ENCODE measurements around the gene MMP2. TPM values are rescaled to one million over a fixed set of nuclear protein-coding genes. Genes with fewer than 3 reads are reported as not detected.

Gene MMP2
- total RNA-seq: 100 to 1,000 TPM; 131 to 136 TPM

GRCh38 chr16:55478827-55479429, at the start of gene MMP2:
TSS of gene MMP2 (plus strand) at chr16:55479198. CDS start at chr16:55479480, 282 bp downstream.
- Histone ChIP-seq H3K27ac (peak within 1 kb of the TSS; percentile 72 to 83), H3K36me3 (peaks cover 12% of the 10 kb centered on the region), H3K4me3 (peak within 1 kb of the TSS; percentile 59 to 62), H3K4me1 (peaks cover 0 to 38% of the 10 kb centered on the region in 2 donors), H3K27me3 (no peaks in the 10 kb centered on the region), H3K9me3 (no peaks in the 10 kb centered on the region)
- TF ChIP-seq CTCF (IDR thresholded peaks at IDR 0.05): no peak
- peak; percentile 84 for DNase-seq (ENCODE audit: low spot score)

- H3K4me1 ChIP-seq: no peaks in the 10 kb centered on the region
- no peak for TF ChIP-seq CTCF (IDR thresholded peaks at IDR 0.05)
- no peak overlapping the region for H3K4me3 ChIP-seq
- DNase-seq (ENCODE audit: low spot score): no peak
- no peaks in the 10 kb centered on the region for H3K9me3 ChIP-seq
- no peaks in the 10 kb centered on the region for H3K27me3 ChIP-seq
- no peak overlapping the region for H3K27ac ChIP-seq
- no peaks in the 10 kb centered on the region for H3K36me3 ChIP-seq
Measured at GRCh38 chr16:55433030-55433429, 46.0 kb upstream of the MMP2 start.

DNA sequence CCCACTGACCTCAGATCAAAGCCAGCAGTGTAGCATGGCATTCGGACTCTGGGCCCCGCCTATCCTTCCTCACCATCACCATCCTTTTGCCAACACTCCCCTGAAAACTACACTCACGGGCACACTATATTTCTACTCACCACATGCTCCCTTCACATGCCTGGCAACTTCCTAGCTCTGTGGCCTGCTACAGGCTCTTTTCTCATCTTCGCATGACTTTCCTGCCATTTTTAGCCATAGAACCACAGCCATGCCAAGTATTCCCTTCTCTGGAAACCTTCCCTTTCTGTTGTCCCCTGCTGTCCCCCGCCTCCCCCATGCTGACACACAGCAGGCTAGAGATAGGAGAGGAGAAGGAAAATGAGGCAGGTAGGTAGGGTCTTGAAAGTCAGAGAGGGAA, 45.5 kb upstream of the MMP2 start:
- no peak overlapping the region for H3K4me3 ChIP-seq
- TF ChIP-seq CTCF (IDR thresholded peaks at IDR 0.05): no peak
- H3K27ac ChIP-seq: no peak overlapping the region
- no peak for DNase-seq (ENCODE audit: low spot score)
- H3K4me1 ChIP-seq: no peaks in the 10 kb centered on the region
- no peaks in the 10 kb centered on the region for H3K36me3 ChIP-seq
- no peaks in the 10 kb centered on the region for H3K27me3 ChIP-seq
- no peaks in the 10 kb centered on the region for H3K9me3 ChIP-seq

DNA sequence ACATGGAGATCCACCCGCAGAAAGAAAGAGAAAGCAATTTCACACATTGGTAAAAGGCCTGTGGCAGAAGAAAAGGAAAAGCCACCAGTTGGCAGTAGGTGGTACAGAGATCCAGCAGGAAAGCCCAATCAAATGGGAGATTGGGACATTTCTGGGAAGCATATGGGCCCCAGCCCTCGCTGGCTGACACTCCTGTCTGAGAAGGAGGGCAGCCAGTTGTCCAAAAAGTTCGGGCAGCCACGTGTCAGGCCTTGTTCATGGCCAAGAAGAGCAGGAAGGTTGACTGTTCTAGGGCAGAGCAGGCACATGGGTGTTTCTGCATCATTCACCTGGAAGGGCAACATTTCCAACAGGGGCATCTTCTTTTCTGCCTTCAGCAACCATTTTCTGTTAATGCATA, 45.0 kb upstream of the MMP2 start:
- no peak for DNase-seq (ENCODE audit: low spot score)
- H3K27me3 ChIP-seq: no peaks in the 10 kb centered on the region
- H3K4me3 ChIP-seq: no peak overlapping the region
- no peaks in the 10 kb centered on the region for H3K4me1 ChIP-seq
- H3K9me3 ChIP-seq: no peaks in the 10 kb centered on the region
- H3K36me3 ChIP-seq: no peaks in the 10 kb centered on the region
- TF ChIP-seq CTCF (IDR thresholded peaks at IDR 0.05): no peak
- H3K27ac ChIP-seq: no peak overlapping the region

DNA sequence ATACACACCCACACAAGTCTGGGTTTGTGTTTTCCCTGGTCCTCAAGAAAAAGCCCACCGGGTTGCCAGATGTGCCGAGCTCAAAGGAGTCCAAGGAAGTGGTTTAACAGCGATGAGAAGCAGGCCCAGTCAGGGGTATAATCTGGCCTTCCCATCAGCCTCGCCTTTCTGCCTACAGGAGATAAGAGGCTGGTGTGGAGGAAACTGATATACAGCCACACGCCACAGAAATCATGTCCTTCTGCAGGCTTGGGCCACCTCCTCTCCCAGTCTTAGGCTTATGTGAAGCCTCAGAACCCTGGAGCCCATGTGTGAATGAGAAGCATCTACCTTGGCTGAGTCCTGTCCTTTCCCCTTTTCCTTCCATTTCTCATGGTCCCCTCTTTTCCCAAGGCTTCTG, 43.6 kb upstream of the MMP2 start:
- Histone ChIP-seq H3K27ac (no peak overlapping the region), H3K9me3 (no peaks in the 10 kb centered on the region), H3K4me3 (no peak overlapping the region), H3K36me3 (no peaks in the 10 kb centered on the region), H3K27me3 (no peaks in the 10 kb centered on the region), H3K4me1 (no peaks in the 10 kb centered on the region)
- no peak for DNase-seq (ENCODE audit: low spot score)
- no peak for TF ChIP-seq CTCF (IDR thresholded peaks at IDR 0.05)

GRCh38 chr16:55436587-55436986, 42.4 kb upstream of the MMP2 start:
- no peak for DNase-seq (ENCODE audit: low spot score)
- no peaks in the 10 kb centered on the region for H3K9me3 ChIP-seq
- no peak for TF ChIP-seq CTCF (IDR thresholded peaks at IDR 0.05)
- H3K4me3 ChIP-seq: no peak overlapping the region
- H3K36me3 ChIP-seq: no peaks in the 10 kb centered on the region
- H3K27me3 ChIP-seq: no peaks in the 10 kb centered on the region
- H3K4me1 ChIP-seq: no peaks in the 10 kb centered on the region
- H3K27ac ChIP-seq: no peak overlapping the region

Data from right atrium auricular region (tissue), 2 donors.